A549 (cell line): ENCODE data around the gene C6.

Source experiments
- CTCF ChIP-seq: fragments of >200 bp; sonication (Bioruptor Twin); formaldehyde crosslinking; IDR thresholded peaks from 3 replicates; pipeline ENCODE4 v1.5.1; 2016
- HDAC2 ChIP-seq: fragments of 200-600 bp; sonication (generic); IDR thresholded peaks from 2 replicates; pipeline ENCODE4 v1.6.1; 2016
- PBX3 ChIP-seq: IDR thresholded peaks from 2 replicates; pipeline ENCODE4 v1.6.1; 2012
- POLR2A ChIP-seq: IDR thresholded peaks from 2 replicates; pipeline ENCODE4 v1.6.1; 2012; ENCODE audit warnings: mild to moderate bottlenecking, low read length
- RCOR1 ChIP-seq: fragments of 150-350 bp; IDR thresholded peaks from 2 replicates; pipeline ENCODE4 v1.6.1; 2014; ENCODE audit warnings: antibody characterized with exemption, low read length, low read depth
- TF ChIP-seq, protein P1 (sequence below): fragments of 450-650 bp; IDR thresholded peaks from 2 replicates; pipeline ENCODE4 v1.6.1; 2014; ENCODE audit warnings: antibody characterized with exemption

GRCh38 chr5:41148448-41148847 lies 64.9 kb downstream of the C6 start:
- TF ChIP-seq, protein P1, sequence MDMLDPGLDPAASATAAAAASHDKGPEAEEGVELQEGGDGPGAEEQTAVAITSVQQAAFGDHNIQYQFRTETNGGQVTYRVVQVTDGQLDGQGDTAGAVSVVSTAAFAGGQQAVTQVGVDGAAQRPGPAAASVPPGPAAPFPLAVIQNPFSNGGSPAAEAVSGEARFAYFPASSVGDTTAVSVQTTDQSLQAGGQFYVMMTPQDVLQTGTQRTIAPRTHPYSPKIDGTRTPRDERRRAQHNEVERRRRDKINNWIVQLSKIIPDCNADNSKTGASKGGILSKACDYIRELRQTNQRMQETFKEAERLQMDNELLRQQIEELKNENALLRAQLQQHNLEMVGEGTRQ = no peak
- TF ChIP-seq CTCF = no peak
- no peak for TF ChIP-seq RCOR1
- TF ChIP-seq PBX3 = no peak
- no peak for TF ChIP-seq POLR2A
- no peak for TF ChIP-seq HDAC2
